Esophagus muscularis mucosa (tissue), 4 donors: ENCODE measurements around the gene EVA1B. TPM values are rescaled to one million over a fixed set of nuclear protein-coding genes. Genes with fewer than 3 reads are reported as not detected.

ENCODE experiments used
- DNase-seq: peaks from one replicate; pipeline ENCODE4 v3.0.0-alpha.2; 2017; ENCODE audit errors: extremely low spot score
- H3K27ac ChIP-seq, 4 donors: fragments of 200-600 bp; sonication (generic); replicated peaks in 1 of 4; 1 replicate in 3 of 4; 2 replicates in 1 of 4; pipeline ENCODE4 v1.5.1; 2016 to 2019; ENCODE audit warnings: mild to moderate bottlenecking in 1 of 4
- H3K27me3 ChIP-seq, 4 donors: fragments of 200-600 bp; sonication (generic); one replicate each; pipeline versions ENCODE4 v1.5.1 to v1.6.0; 2016 to 2019
- H3K36me3 ChIP-seq, 4 donors: fragments of 200-600 bp; sonication (generic); one replicate each; pipeline ENCODE4 v1.5.1; 2016 to 2019
- H3K4me1 ChIP-seq, 4 donors: fragments of 200-600 bp; sonication (generic); one replicate each; pipeline ENCODE4 v1.5.1; 2016 to 2019
- H3K4me3 ChIP-seq, 4 donors: fragments of 200-600 bp; sonication (generic); 1 replicate in 2 of 4; 2 replicates in 2 of 4; pipeline ENCODE4 v1.5.1; 2016 to 2019; ENCODE audit warnings: mild to moderate bottlenecking in 4 of 4, moderate library complexity in 1 of 4
- H3K9me3 ChIP-seq, 4 donors: fragments of 200-600 bp; sonication (generic); 1 replicate in 3 of 4; 2 replicates in 1 of 4; pipeline ENCODE4 v1.5.1; 2016 to 2019
- EP300 ChIP-seq: sonication (generic); formaldehyde crosslinking; IDR thresholded peaks from one replicate; pipeline ENCODE4 v1.6.1; 2017; ENCODE audit warnings: antibody characterized with exemption
- POLR2A ChIP-seq: fragments of 450-650 bp; IDR thresholded peaks from one replicate; pipeline ENCODE4 v1.6.1; 2017; ENCODE audit warnings: antibody characterized with exemption, moderate library complexity, mild to moderate bottlenecking, low read depth
- POLR2AphosphoS5 ChIP-seq, 2 donors: sonication (generic); formaldehyde crosslinking; IDR thresholded peaks; one replicate each; pipeline ENCODE4 v1.6.1; 2017; ENCODE audit warnings: antibody characterized with exemption in 2 of 2
- WGBS: methylation state at CpG from one replicate; pipeline ENCODE4 v1.1.5; 2018; 5-methylcytosine and 5-hydroxymethylcytosine counted together
- intact Hi-C: fragments of 100-400 bp; cut with DNase I; formaldehyde crosslinking; loops from one replicate; pipeline ENCODE4 v1.15.1; 2023
- total RNA-seq, 4 donors: library from RNA; depleted of rRNA; stranded (reverse); fragments of >200 nt; gene quantifications; one replicate each; pipeline versions ENCODE4 v1.1.0 to v1.2.1, GENCODE V29; 2016
- TF ChIP-seq, protein P1 (sequence below), 3 experiments: fragments of 200-600 bp in 2 of 3; fragments of 450-650 bp in 1 of 3; sonication (generic) in 2 of 3; IDR thresholded peaks; one replicate each; pipeline ENCODE4 v1.5.1; 2017 to 2019; ENCODE audit warnings: antibody characterized with exemption in 3 of 3, mild to moderate bottlenecking in 2 of 3, moderate library complexity in 1 of 3

Gene EVA1B
- total RNA-seq, 4 donors from 2014 or later, result 45.1 to 129 (median 79.5) TPM

DNA sequence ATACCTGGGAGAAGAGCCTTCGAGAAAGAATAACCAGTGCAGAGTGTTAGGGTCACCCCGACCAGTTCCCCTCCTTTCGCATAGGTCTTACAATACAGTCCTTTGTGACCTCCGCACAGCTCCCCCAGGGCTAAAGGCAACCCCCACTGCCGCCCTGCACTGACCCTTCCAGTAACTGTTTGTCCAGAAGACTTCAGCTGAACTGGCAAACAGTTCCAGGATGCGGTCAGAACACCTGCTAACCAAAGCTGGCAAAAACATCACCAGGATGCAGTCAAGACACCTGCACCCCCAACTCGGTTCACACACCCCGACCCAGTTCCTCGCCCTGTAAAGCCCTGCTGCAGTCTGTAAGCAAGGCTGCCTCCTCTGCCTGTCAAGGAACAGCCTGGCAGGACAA is 6.4 kb upstream of the EVA1B start:
- intact Hi-C loops, result no loop called here
- Histone ChIP-seq H3K9me3 (no peaks in the 10 kb centered on the region), H3K27me3 (no peaks in the 10 kb centered on the region), H3K27ac (no peak overlapping the region), H3K4me3 (no peak overlapping the region), H3K36me3 (no peaks in the 10 kb centered on the region), H3K4me1 (peaks cover 7 to 18% (median 11%) of the 10 kb centered on the region in 4 donors)
- no peak for DNase-seq
- no peak for TF ChIP-seq POLR2AphosphoS5 (IDR thresholded peaks at IDR 0.05)
- no peak for TF ChIP-seq POLR2A
- TF ChIP-seq EP300, result no peak
- 81% methylated on average over 6 of the region's 9 CpGs for WGBS

DNA sequence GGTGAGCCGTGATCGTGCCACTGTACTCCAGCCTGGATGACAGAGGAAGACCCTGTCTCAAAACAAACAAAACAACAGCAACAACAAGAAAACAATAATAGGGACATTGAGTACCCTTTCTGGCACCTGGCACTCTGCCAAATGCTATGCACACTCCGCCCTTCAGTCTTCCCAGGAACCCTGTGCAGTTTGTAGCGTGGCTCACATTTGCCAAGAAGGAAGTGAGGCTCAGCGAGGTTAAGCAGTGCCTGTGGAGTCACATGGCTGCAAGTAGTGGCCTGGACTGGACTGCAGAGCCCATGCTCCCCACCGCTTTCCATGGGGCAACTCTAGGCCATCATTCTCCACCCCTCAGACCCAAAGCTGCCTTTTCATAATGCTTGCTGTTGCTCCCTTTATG is 5.3 kb upstream of the EVA1B start:
- Histone ChIP-seq H3K36me3 (no peaks in the 10 kb centered on the region), H3K4me1 (peaks cover 16 to 29% (median 21%) of the 10 kb centered on the region in 4 donors), H3K9me3 (no peaks in the 10 kb centered on the region), H3K4me3 (no peak overlapping the region), H3K27me3 (no peaks in the 10 kb centered on the region), H3K27ac (no peak overlapping the region)
- TF ChIP-seq EP300 (no peak), POLR2AphosphoS5 (IDR thresholded peaks at IDR 0.05) (peak; percentile 18 to 26)
- WGBS, result 75% methylated on average over 5 of the region's 6 CpGs
- intact Hi-C loops, result no loop called here
- no peak for DNase-seq

- Histone ChIP-seq H3K27ac (no peak overlapping the region), H3K27me3 (no peaks in the 10 kb centered on the region), H3K4me3 (no peak overlapping the region), H3K4me1 (peaks cover 19 to 32% (median 21%) of the 10 kb centered on the region in 4 donors), H3K9me3 (no peaks in the 10 kb centered on the region), H3K36me3 (no peaks in the 10 kb centered on the region)
- DNase-seq, result no peak
- 92% methylated on average over 4 of the region's 6 CpGs for WGBS
- intact Hi-C loops, result no loop called here
- TF ChIP-seq POLR2AphosphoS5 (IDR thresholded peaks at IDR 0.05) (no peak), POLR2A (no peak), EP300 (no peak)
- TF ChIP-seq, protein P1, sequence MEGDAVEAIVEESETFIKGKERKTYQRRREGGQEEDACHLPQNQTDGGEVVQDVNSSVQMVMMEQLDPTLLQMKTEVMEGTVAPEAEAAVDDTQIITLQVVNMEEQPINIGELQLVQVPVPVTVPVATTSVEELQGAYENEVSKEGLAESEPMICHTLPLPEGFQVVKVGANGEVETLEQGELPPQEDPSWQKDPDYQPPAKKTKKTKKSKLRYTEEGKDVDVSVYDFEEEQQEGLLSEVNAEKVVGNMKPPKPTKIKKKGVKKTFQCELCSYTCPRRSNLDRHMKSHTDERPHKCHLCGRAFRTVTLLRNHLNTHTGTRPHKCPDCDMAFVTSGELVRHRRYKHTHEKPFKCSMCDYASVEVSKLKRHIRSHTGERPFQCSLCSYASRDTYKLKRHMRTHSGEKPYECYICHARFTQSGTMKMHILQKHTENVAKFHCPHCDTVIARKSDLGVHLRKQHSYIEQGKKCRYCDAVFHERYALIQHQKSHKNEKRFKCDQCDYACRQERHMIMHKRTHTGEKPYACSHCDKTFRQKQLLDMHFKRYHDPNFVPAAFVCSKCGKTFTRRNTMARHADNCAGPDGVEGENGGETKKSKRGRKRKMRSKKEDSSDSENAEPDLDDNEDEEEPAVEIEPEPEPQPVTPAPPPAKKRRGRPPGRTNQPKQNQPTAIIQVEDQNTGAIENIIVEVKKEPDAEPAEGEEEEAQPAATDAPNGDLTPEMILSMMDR (IDR thresholded peaks at IDR 0.05), result no peak
These were observed 4.6 kb upstream of the EVA1B start for GRCh38 chr1:36328088-36328480.

GRCh38 chr1:36327421-36328087 is 4.1 kb upstream of the EVA1B start:
- TF ChIP-seq POLR2A, result no peak
- TF ChIP-seq EP300, result no peak
- TF ChIP-seq, protein P1 (IDR thresholded peaks at IDR 0.05), result no peak
- TF ChIP-seq POLR2AphosphoS5 (IDR thresholded peaks at IDR 0.05), result no peak
- H3K4me3 ChIP-seq, result no peak overlapping the region

GRCh38 chr1:36326499-36326898 is 3.1 kb upstream of the EVA1B start:
- Histone ChIP-seq H3K9me3 (no peaks in the 10 kb centered on the region), H3K36me3 (peaks cover 0 to 7% (median 2%) of the 10 kb centered on the region in 4 donors), H3K27me3 (no peaks in the 10 kb centered on the region), H3K4me3 (no peak overlapping the region), H3K4me1 (peaks cover 27 to 48% (median 36%) of the 10 kb centered on the region in 4 donors), H3K27ac (no peak overlapping the region)
- intact Hi-C loops, result no loop called here
- DNase-seq, result no peak
- TF ChIP-seq EP300 (no peak), POLR2A (no peak), POLR2AphosphoS5 (IDR thresholded peaks at IDR 0.05) (no peak)
- TF ChIP-seq, protein P1 (IDR thresholded peaks at IDR 0.05), result no peak
- 65% methylated on average over 4 of the region's 6 CpGs for WGBS

More at GRCh38 chr1:36327421-36328087, 4.1 kb upstream of the EVA1B start:
- Histone ChIP-seq H3K27ac (no peak overlapping the region), H3K27me3 (no peaks in the 10 kb centered on the region), H3K36me3 (no peaks in the 10 kb centered on the region), H3K9me3 (no peaks in the 10 kb centered on the region), H3K4me1 (peaks cover 20 to 37% (median 25%) of the 10 kb centered on the region in 4 donors)
- DNase-seq, result no peak
- 94% methylated on average over 9 of the region's 9 CpGs for whole genome bisulfite sequencing
- intact Hi-C loops, result no loop called here
